Measurements from ENCODE around the gene CCM2. TPM values are rescaled to one million over a fixed set of nuclear protein-coding genes. Genes with fewer than 3 reads are reported as not detected.

CCM2 gene
- total and polyA plus RNA-seq, 8 donors = 23.0 to 50.1 (median 29.9) TPM

DNA sequence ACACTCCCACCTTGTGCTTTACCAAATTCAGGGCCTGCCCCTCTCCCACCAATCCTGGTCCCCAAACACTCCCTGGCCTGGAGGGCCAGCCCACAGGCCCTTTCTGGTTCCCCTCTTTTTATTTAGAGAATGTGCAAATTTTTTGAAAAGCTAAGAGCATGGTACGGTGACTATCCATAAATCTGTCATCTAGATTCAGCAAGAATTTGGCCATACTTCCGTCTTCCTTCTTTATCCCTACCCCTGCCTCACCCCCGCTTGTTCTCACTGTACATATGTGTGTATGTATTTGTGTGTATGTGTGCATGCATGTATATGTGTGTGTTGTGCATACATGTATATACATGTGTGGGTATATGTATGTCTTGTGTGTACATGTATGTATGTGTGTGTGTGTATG is 119.5 kb downstream of the CCM2 start:
- DNase-seq = no peak
- Histone ChIP-seq H3K4me3 (no peak overlapping the region), H3K27ac (no peak overlapping the region), H3K4me1 (no peaks in the 10 kb centered on the region), H3K9me3 (no peaks in the 10 kb centered on the region), H3K36me3 (no peaks in the 10 kb centered on the region), H3K27me3 (no peaks in the 10 kb centered on the region)
- TF ChIP-seq, protein P1, sequence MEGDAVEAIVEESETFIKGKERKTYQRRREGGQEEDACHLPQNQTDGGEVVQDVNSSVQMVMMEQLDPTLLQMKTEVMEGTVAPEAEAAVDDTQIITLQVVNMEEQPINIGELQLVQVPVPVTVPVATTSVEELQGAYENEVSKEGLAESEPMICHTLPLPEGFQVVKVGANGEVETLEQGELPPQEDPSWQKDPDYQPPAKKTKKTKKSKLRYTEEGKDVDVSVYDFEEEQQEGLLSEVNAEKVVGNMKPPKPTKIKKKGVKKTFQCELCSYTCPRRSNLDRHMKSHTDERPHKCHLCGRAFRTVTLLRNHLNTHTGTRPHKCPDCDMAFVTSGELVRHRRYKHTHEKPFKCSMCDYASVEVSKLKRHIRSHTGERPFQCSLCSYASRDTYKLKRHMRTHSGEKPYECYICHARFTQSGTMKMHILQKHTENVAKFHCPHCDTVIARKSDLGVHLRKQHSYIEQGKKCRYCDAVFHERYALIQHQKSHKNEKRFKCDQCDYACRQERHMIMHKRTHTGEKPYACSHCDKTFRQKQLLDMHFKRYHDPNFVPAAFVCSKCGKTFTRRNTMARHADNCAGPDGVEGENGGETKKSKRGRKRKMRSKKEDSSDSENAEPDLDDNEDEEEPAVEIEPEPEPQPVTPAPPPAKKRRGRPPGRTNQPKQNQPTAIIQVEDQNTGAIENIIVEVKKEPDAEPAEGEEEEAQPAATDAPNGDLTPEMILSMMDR (IDR thresholded peaks at IDR 0.05) = no peak
- intact Hi-C loops (cut with DNase I) = no loop called here
- no peak for ATAC-seq

DNA sequence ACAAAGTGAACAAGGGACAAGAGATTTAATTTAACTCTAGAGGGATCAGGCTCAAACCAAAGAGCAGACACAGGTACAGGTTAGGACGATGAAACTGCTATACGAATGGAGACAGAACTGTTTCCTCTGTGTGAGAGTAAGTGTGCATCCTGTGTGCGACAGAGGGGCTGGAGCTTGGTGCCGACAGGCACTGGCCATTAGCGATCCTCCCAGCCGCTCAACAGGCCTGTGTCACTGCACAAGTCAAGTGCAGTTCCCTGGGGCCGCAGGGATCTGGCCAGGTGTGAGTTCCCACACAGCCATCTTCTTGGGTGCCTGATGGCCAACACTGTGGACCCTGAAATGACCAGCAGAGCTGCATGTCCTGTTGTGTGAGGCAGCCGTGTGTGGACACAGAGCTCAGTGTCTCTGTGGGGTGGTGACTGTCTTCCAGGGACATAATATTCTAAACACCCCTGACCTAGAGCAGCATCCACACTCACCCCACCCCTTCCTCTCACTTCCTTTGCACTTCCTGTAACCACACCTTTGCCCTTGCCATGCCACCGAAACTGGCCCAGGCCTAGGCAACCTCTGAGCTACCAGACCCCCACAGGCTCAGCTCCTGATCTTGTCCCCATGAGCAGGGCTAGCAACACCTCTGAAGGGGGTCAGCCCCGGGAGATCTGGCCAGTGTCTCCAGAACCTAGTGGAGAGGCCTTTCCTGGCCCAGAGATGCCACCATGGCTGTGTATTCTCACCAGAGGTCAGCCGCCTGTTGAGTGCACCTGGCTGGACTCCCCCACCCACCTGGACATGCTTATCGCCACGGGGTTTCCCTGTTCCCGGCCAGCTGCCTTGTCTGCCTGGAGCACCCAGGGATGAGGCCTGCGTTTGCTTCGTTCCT is 123.2 kb downstream of the CCM2 start:
- intact Hi-C loops (cut with DNase I) = no loop called here
- TF ChIP-seq, protein P1 (IDR thresholded peaks at IDR 0.05) = no peak
- Histone ChIP-seq H3K27me3 (no peaks in the 10 kb centered on the region), H3K4me3 (no peak overlapping the region), H3K4me1 (no peaks in the 10 kb centered on the region), H3K27ac (no peak overlapping the region), H3K36me3 (no peaks in the 10 kb centered on the region), H3K9me3 (no peaks in the 10 kb centered on the region)
- no peak for ATAC-seq
- no peak for DNase-seq

DNA sequence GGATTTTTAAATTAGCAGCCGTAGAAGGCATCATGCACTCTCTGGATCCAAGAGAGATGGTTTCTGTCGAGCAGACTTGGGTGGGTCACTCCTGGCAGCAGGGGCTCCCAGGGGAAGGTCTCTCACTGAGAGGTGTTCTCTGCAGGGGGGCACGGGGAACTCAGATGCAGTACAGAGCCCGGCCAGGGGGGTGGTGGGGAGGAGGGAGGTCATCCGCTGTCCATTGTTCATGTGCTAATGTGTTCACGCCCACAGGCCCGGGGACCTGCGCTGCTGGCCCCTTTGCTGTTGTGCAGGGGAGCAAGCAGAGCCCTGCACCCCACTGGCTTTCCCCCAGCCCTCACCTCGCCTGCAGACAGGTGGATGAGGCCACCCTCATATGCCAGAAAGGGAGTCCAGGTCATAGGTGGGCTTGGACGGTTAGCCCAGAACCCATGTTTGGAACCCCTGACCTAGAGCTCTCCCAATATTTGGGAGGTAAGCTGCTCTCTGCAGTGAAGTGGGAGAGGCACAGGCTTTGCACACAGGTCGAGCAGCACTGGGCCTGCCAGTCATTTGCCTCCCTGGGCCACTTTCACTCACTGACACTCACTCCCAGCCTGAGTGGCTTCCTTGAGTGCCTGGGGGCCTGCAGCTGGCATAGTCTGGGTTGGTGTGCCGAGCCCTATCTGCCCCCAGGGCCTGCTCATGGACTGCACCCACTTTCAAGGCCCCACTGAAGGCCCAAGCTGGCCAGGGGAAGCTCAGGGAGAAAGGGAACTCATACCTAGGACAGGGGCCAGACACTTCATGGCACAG is 124.1 kb downstream of the CCM2 start:
- no peaks in the 10 kb centered on the region for H3K36me3 ChIP-seq
- no peaks in the 10 kb centered on the region for H3K4me1 ChIP-seq
- ATAC-seq = no peak
- H3K27me3 ChIP-seq = no peaks in the 10 kb centered on the region
- no peak overlapping the region for H3K27ac ChIP-seq
- intact Hi-C loops (cut with DNase I) = no loop called here
- TF ChIP-seq, protein P1 (IDR thresholded peaks at IDR 0.05) = no peak
- H3K9me3 ChIP-seq = no peaks in the 10 kb centered on the region
- DNase-seq = peak in 1 of 4 donors; percentile 74
- H3K4me3 ChIP-seq = no peak overlapping the region

DNA sequence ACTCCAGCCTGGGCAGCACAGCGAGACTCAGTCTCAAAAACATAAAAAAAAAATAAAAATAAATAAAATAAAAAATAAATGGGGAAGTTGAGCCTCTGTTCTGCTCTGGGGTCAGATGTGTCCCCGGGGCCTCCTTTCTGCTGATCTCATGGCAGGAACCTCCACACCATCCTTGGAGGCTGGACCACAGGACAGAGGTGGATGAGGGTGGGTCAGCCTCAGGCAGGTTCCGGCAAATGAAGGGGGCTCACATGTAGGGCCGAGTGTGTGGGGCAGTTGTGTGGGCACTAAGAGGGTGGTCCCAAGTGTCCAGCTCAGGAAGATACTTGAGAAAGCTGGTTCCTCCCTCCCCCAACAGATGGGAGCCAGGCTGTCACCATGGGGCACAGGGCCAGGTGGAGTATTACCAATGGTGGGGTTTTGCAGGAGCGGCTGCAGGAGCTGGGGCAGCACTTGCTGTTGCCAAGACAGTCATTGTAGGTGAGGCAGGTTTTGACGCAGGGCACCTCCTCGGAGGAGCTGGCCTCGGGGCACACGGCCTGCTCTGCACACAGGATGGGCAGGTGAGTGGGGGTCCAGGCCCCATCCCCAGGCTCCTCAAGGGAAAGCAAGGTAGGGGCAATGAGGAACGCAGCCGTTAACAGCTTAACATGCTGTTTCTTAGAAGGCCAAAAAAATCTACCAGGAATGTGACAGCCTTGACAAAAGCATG is 125.3 kb downstream of the CCM2 start:
- no peaks in the 10 kb centered on the region for H3K9me3 ChIP-seq
- intact Hi-C loops (cut with DNase I) = no loop called here
- DNase-seq = no peak
- no peaks in the 10 kb centered on the region for H3K4me1 ChIP-seq
- TF ChIP-seq, protein P1 (IDR thresholded peaks at IDR 0.05) = no peak
- ATAC-seq = no peak
- H3K27me3 ChIP-seq = no peaks in the 10 kb centered on the region
- no peak overlapping the region for H3K27ac ChIP-seq
- H3K36me3 ChIP-seq = no peaks in the 10 kb centered on the region
- no peak overlapping the region for H3K4me3 ChIP-seq

Other genes starting within 250 kb of the CCM2 start
- gene PPIA, start 203.5 kb upstream of the CCM2 start, total RNA-seq = 1,000 to 10,000 TPM; 1,404 to 1,630 TPM
- gene PPIA, start 203.5 kb upstream of the CCM2 start, polyA plus RNA-seq (ENCODE audit: insufficient read length in 6 of 6) = 1,000 to 10,000 TPM; 1,038 to 1,157 (median 1,080) TPM
- gene H2AZ2, start 152.1 kb upstream of the CCM2 start, total RNA-seq = 100 to 1,000 TPM; 113 to 182 TPM
- 100 to 1,000 TPM; 226 to 286 (median 229) TPM for gene H2AZ2, start 152.1 kb upstream of the CCM2 start, polyA plus RNA-seq (ENCODE audit: insufficient read length in 6 of 6)
- 10 to 100 TPM; 23.5 to 26.3 TPM for gene PURB, start 114.7 kb upstream of the CCM2 start, total RNA-seq
- 10 to 100 TPM; 33.7 to 38.7 (median 36.4) TPM for gene PURB, start 114.7 kb upstream of the CCM2 start, polyA plus RNA-seq (ENCODE audit: insufficient read length in 6 of 6)
- 10 to 100 TPM; 23.9 to 40.9 TPM for gene MYO1G, start 21.2 kb upstream of the CCM2 start, total RNA-seq
- 1 to 10 TPM; 1.1 to 1.7 (median 1.5) TPM for gene MYO1G, start 21.2 kb upstream of the CCM2 start, polyA plus RNA-seq (ENCODE audit: insufficient read length in 6 of 6)
- 1 to 10 TPM; 2.0 to 7.3 TPM for gene NACAD, start 88.8 kb downstream of the CCM2 start, total RNA-seq
- gene NACAD, start 88.8 kb downstream of the CCM2 start, polyA plus RNA-seq (ENCODE audit: insufficient read length in 6 of 6) = 10 to 100 TPM in 2 of 6 donors, 1 to 10 TPM in 4; 9.0 to 10.9 (median 9.6) TPM
- gene TBRG4, start 111.5 kb downstream of the CCM2 start, total RNA-seq = 10 to 100 TPM; 41.8 to 72.5 TPM
- 10 to 100 TPM; 37.1 to 52.6 (median 45.7) TPM for gene TBRG4, start 111.5 kb downstream of the CCM2 start, polyA plus RNA-seq (ENCODE audit: insufficient read length in 6 of 6)
- 10 to 100 TPM; 78.0 to 89.9 TPM for gene RAMP3, start 157.6 kb downstream of the CCM2 start, total RNA-seq
- gene RAMP3, start 157.6 kb downstream of the CCM2 start, polyA plus RNA-seq (ENCODE audit: insufficient read length in 6 of 6) = 10 to 100 TPM; 12.5 to 28.1 (median 20.4) TPM